NT2/D1 (cell line): ENCODE data around the gene NFYA.

Experiments used
- DNase-seq: peaks from one replicate; pipeline ENCODE4 v3.0.0-alpha.2; 2011; ENCODE audit warnings: low read depth, low spot score
- H3K27me3 ChIP-seq: 2 replicates; pipeline ENCODE4 v1.6.0; 2011; ENCODE audit warnings: mild to moderate bottlenecking; ENCODE audit not compliant: insufficient read length, insufficient read depth
- H3K36me3 ChIP-seq: 2 replicates; pipeline ENCODE4 v1.6.1; 2011; ENCODE audit warnings: mild to moderate bottlenecking, low read length, mixed read lengths; ENCODE audit not compliant: insufficient read depth, insufficient read length
- H3K4me1 ChIP-seq: 2 replicates; pipeline ENCODE4 v1.5.1; 2011; ENCODE audit not compliant: insufficient read depth, insufficient read length
- H3K4me3 ChIP-seq: 2 replicates; pipeline ENCODE4 v1.5.1; 2011; ENCODE audit warnings: low read depth; ENCODE audit not compliant: insufficient read length
- H3K9ac ChIP-seq: 2 replicates; pipeline ENCODE4 v1.6.0; 2011; ENCODE audit warnings: low read depth; ENCODE audit not compliant: insufficient read length
- H3K9me3 ChIP-seq: 2 replicates; pipeline ENCODE4 v1.5.1; 2011; ENCODE audit warnings: mild to moderate bottlenecking, low read length; ENCODE audit not compliant: insufficient read depth
- SUZ12 ChIP-seq: IDR thresholded peaks from 2 replicates; pipeline ENCODE4 v1.6.1; 2011; ENCODE audit not compliant: insufficient read length, insufficient read depth; ENCODE audit errors: extremely low read depth
- YY1 ChIP-seq: IDR thresholded peaks from 2 replicates; pipeline ENCODE4 v1.6.1; 2011; ENCODE audit not compliant: insufficient read length, insufficient read depth
- ZNF274 ChIP-seq: IDR thresholded peaks from 2 replicates; pipeline ENCODE4 v1.6.1; 2011; ENCODE audit warnings: mild to moderate bottlenecking, low read depth, low read length

The NFYA gene

GRCh38 chr6:41033776-41034175 lies 39.0 kb upstream of the NFYA start:
- TF ChIP-seq SUZ12 (no peak), YY1 (no peak), ZNF274 (no peak)
- no peaks in the 10 kb centered on the region for H3K27me3 ChIP-seq
- H3K9ac ChIP-seq, result no peak overlapping the region
- no peaks in the 10 kb centered on the region for H3K36me3 ChIP-seq
- no peak overlapping the region for H3K4me3 ChIP-seq
- H3K4me1 ChIP-seq, result no peaks in the 10 kb centered on the region
- no peak for DNase-seq
- H3K9me3 ChIP-seq, result no peaks in the 10 kb centered on the region

- Histone ChIP-seq H3K36me3 (no peaks in the 10 kb centered on the region), H3K4me3 (no peak overlapping the region), H3K9me3 (no peaks in the 10 kb centered on the region), H3K4me1 (peaks cover 2% of the 10 kb centered on the region), H3K27me3 (no peaks in the 10 kb centered on the region), H3K9ac (no peak overlapping the region)
- no peak for DNase-seq
- TF ChIP-seq SUZ12, result no peak
- no peak for TF ChIP-seq ZNF274
- TF ChIP-seq YY1, result no peak
These were observed 36.6 kb upstream of the NFYA start for GRCh38 chr6:41036186-41036585.

GRCh38 chr6:41036601-41037000 lies 36.2 kb upstream of the NFYA start:
- Histone ChIP-seq H3K36me3 (no peaks in the 10 kb centered on the region), H3K9ac (no peak overlapping the region), H3K4me1 (peaks cover 2% of the 10 kb centered on the region), H3K27me3 (no peaks in the 10 kb centered on the region), H3K4me3 (no peak overlapping the region), H3K9me3 (no peaks in the 10 kb centered on the region)
- DNase-seq, result no peak
- TF ChIP-seq YY1, result no peak
- no peak for TF ChIP-seq ZNF274
- no peak for TF ChIP-seq SUZ12

GRCh38 chr6:41037107-41037900 lies 35.5 kb upstream of the NFYA start:
- TF ChIP-seq YY1, result no peak
- TF ChIP-seq ZNF274, result no peak
- no peak for TF ChIP-seq SUZ12
- no peak for DNase-seq
- Histone ChIP-seq H3K9me3 (no peaks in the 10 kb centered on the region), H3K4me3 (no peak overlapping the region), H3K4me1 (peaks cover 2% of the 10 kb centered on the region), H3K27me3 (no peaks in the 10 kb centered on the region), H3K36me3 (no peaks in the 10 kb centered on the region), H3K9ac (no peak overlapping the region)

DNA sequence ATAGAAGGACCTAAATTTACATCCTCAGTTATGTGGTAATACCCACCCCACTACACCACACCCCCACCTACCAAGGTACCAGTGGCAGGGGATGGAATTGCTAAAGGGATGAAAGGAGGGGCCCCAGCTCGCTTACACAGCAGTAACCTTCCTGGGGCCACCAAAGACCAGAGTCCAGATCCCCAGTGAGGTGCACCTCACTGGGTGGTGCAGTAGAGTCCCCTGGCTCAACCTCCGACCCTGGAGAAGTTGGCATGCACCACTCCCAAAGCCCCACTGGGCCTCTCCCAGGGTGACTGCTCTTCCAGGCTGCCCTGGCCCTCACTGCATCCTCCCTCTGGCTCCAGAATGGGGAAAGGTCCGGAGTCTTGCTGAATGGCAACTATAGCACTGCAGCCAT lies 34.6 kb upstream of the NFYA start:
- H3K4me1 ChIP-seq, result peaks cover 2% of the 10 kb centered on the region
- TF ChIP-seq YY1 (no peak), ZNF274 (no peak), SUZ12 (no peak)
- no peak overlapping the region for H3K9ac ChIP-seq
- no peaks in the 10 kb centered on the region for H3K9me3 ChIP-seq
- H3K4me3 ChIP-seq, result no peak overlapping the region
- no peak for DNase-seq
- no peaks in the 10 kb centered on the region for H3K27me3 ChIP-seq
- no peaks in the 10 kb centered on the region for H3K36me3 ChIP-seq

DNA sequence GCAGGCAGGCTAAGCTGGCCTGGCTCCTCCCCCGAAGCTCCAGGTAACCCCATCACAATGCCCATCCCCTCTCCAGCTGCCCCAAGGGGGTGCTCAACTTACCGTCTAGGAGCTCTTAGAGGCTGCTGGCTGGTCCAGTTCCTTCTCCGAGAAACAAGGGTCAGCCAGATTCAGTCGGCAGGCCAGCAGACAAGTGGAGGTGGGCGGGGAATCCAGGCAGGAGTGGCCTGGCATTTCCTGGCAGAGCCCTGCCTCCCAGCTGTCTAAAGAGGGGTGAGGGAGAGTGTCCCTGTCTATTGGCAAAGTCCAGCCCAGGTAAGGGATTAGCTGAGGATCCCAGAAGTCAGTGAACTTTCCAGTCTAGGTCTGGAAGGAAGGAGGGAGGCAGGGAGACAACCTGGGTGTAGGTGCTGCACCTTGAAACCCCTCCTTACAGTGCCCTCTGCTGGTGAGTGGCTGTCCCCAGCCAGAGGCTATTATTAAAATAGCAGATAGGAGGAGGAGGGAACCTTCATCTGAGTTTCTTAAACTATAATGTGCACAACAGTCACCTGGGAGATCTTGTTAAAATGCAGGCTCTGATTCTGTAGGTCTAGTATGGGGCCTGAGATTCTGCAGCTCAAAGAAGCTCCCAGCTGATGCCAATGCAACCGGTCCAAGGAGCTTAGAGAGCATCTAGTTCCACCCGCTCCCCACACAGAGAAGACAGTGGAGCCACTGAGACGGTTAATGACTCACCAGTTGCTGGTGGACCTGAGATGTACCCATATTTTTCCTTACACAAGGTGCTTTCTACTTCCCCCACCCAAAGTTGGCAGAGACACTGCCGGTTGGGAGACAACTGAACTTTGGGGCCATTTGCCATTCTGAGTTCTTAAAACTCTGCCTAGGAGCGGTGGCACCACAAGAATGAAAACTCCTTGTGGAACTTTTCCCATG lies 33.4 kb upstream of the NFYA start, which contains the start of gene UNC5CL:
TSS of gene UNC5CL (minus strand) at position 162 of the 939 bp plus-strand sequence. CDS start 4,147 bp downstream, outside the sequence.
- TF ChIP-seq ZNF274 (no peak), YY1 (no peak), SUZ12 (no peak)
- no peak for DNase-seq
- Histone ChIP-seq H3K9ac (no peak within 1 kb of the TSS), H3K4me1 (peaks cover 2% of the 10 kb centered on the region), H3K4me3 (no peak within 1 kb of the TSS), H3K27me3 (no peaks in the 10 kb centered on the region), H3K9me3 (no peaks in the 10 kb centered on the region), H3K36me3 (no peaks in the 10 kb centered on the region)
